SW480 (cell line): ENCODE measurements around the gene SELENOI.
"Not testable (repeated sequence)": the region's sequence is repeated elsewhere in the genome, so short reads cannot be mapped to it uniquely, and the experiment has no call there.

ENCODE experiments used
- DNase-seq: peaks from one replicate; pipeline ENCODE4 v3.0.0-alpha.2; 2016; ENCODE audit warnings: low spot score

The SELENOI gene

DNA sequence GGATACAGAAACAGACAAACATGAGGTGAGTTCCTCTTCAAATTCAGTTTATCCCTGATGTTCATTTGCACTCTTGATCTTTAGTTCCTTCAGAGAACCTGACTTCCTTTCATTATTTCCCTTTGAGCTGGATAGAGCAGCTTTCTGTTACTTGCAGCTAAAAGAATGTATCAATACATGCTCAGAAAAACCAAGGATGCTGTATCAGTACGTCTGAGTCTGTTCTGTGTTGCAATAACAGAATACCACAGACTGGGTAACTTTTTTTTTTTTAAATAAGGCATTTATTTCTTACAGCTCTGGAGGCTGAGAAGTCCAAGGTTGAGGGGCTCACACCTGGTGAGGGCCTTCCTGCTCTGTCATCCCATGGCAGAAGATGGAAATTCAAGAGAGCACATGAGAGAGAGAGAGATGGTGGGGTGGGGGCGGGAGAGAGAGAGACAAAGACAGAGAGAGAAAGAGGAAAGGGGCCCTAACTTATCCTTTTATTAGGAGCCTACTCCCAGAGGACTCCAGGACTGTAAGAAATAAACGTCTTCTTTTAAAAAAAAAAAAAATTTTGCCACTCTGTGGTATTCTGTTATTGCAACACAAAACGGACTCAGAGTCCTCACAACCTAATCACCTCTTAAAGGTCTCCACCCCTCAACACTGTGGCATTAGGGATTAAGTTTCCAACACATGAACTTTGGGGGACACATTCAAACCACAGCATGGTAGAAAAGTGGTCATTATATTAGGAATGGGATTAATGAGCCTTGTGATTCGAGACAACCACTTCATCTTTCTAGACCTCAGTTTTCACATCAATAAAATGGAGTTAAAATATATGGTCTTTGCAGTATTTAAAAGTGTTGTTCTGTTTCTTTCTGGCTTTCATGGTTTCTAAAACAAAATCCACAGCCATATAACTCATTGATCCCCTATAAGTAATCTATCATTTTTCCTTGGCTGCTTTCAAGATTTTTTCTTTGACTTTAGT lies 18.4 kb upstream of the SELENOI start:
- DNase-seq: no peak

DNA sequence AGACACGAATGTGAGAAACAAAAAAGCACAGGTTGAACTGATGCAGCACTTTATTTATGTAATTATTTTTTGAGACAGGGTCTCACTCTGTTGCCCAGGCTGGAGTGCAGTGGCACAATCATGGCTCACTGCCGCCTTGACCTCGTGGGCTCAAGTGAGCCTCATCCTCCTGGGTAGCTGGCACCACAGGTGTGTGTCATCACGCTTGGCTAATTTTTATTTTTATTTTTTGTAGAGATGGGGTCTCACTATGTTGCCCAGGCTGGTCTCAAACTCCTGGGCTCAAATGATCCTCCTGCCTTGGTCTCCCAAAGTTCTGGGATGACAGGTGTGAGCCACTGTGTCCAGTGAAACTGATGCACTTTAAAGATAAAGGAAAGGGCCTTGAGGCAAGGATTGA lies 16.9 kb upstream of the SELENOI start:
- DNase-seq: not testable (repeated sequence)

- peak; percentile 85 for DNase-seq
Observed at GRCh38 chr2:26330114-26330549, 15.8 kb upstream of the SELENOI start.

DNA sequence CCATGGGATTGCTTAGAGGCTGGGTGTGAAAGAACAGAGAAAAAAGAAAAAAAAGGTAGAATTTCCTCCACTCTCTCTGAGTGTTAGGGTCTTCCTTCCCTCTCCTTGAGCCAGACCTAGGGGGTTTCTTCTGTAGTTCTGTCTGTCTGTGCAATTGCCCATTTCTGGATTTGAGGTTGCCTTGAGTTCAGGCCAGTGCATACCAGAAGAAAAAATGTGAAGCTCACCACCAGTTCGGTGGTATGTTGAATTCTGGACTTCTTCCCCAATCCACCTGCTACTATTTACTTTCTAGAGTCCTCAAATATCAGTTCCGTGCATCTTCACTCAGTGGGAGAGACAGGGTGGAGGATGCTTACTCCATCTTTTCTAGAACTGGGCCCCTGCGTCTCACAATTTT lies 15.3 kb upstream of the SELENOI start:
- no peak for DNase-seq

DNA sequence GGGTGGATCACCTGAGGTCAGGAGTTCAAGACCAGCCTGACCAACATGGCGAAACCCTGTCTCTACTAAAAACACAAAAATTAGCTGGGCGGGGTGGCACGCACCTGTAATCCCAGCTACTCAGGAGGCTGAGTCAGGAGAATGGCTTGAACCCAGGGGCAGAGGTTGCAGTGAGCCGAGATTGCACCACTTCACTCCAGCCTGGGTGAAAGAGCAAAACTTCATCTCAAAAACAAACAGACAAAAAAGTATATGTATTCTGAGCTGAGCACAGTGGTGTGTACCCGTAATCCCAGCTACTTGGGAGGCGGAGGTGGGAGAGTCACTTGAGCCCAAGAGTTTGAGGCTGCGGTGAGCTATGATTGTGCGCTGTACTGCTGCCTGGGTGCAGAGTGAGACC lies 14.6 kb upstream of the SELENOI start:
- not testable (repeated sequence) for DNase-seq

DNA sequence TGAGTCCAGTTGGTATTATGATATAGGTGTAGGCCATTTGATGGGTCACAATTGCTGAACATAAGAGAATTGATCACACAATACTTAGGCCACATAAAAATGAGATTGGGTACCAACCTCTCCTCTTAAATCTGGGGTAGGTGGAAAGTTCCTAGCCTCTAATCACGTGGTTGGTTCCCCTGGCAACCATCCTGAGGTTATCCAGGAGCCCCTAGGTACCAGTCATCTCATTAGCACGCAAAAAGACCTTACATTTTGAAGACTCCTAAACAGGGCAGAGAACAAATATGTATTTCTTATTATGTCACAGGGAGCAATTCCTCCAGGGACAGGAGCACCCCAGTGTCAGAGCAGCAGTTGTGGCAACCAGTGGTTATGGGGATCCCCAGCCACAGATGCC lies 12.7 kb upstream of the SELENOI start:
- peak; percentile 30 for DNase-seq

DNA sequence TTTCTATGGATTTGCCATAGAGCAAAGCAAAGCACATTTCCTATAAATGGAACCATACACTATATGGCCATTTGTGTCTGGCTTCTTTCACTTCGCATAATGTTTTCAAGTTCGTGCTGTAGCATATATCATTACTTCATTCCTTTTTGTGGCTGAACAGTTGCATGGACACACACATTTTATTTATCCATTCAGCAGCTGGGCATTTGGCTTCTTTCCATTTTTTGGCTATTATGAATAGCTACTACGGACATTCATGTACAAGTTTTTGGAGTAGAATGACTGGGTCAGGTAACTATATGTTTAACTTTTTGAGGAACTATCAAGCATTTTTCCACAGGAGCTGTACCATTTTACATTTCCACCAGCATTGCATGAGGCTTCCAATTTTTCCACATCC lies 10.7 kb upstream of the SELENOI start:
- no peak for DNase-seq

GRCh38 chr2:26336719-26337118 lies 9.2 kb upstream of the SELENOI start:
- no peak for DNase-seq

GRCh38 chr2:26337298-26337697 lies 8.6 kb upstream of the SELENOI start:
- no peak for DNase-seq

DNA sequence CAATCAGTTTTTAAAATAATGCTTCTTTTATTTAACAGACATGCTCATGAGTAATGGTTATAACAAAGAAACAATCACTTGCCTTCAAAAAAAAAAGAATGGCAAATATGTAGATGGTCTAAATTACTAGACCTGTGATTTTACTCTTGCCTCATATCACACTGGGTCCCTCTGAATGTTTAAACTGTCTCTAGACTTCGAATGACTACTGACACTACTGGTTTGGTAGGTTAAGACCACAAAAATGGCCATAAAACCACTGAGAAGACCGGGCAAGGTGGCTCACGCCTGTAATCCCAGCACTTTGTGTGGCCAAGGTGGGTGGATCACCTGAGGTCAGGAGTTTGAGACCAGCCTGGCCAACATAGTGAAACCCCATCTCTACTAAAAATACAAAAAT lies 5.1 kb upstream of the SELENOI start:
- no peak for DNase-seq

- DNase-seq: peak; percentile 49
Observed at GRCh38 chr2:26344581-26345282, 1.2 kb upstream of the SELENOI start.

GRCh38 chr2:26345283-26345544 lies 729 bp upstream of the SELENOI start:
- no peak for DNase-seq

GRCh38 chr2:26346454-26347053 lies 611 bp downstream of the SELENOI start, which contains the start of gene ADGRF3:
Gene ADGRF3 (minus strand): TSS chr2:26346789. CDS start chr2:26346234, 555 bp downstream.
- peak; percentile 86 for DNase-seq

DNA sequence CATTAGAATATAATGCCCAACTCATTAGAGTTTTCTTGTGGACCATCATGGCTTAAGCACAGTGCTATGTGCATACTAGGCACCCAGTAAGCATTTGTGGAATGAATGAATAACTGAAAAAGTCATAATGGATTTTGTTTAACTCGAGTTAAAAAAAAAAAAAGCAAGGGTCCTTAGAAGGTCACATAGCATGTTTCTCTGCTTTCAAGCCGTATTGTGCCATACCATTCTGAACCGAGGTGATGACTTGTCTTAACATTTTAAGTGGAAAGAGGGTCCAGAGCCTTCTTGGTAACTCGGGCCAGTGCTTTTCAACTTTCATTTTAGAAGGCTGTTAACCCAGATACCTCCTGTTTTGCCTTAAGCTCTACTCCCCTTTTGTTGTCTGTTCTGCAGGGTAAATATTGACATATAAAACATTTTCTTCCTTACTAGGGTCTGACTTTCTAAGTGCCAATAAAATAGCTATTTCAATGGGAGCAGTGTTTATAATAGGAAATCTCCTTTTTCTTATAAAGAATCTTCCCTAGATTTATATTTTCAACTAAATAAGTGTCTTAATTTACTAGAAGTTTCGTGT lies 1.4 kb downstream of the SELENOI start:
- no peak for DNase-seq

DNA sequence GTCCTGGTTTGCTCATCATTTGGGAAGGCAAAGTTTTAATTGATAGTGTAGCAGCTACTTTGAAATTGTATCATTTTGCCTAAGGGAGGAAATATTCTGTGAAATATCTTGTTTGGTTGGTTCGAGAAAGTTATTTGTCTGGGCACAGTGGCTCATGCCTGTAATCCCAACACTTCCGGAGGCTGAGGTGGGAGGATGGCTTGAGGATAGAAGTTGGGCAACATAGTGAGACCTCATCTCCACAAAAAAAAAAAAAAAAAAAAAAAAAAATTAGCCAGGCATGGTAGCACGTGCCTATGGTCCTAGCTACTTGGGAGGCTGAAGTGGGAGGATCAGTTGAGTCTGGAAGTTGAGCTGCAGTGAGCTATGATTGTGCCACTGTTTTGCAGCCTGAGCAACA lies 3.7 kb downstream of the SELENOI start:
- DNase-seq: no peak

- no peak for DNase-seq
Observed at GRCh38 chr2:26351375-26352090, 5.6 kb downstream of the SELENOI start.

DNA sequence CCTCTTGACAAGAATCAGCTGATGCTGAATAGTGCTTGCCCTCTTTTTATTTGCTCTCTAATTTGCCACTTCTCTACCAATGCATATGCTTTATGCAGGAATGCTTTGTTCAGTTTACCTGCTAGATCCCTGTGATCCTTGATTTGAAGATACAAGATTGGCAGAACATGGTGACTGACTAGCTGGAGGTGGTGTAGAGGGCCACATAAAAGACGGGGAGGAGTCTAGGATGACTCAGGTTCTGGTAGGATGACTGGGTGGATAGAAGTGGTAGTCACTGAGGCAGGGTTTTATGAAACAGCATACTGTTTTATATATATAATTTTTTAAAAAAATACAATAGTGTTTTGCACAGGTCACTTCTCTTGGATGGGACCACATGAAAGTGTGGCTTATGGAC lies 6.9 kb downstream of the SELENOI start:
- peak; percentile 51 for DNase-seq

DNA sequence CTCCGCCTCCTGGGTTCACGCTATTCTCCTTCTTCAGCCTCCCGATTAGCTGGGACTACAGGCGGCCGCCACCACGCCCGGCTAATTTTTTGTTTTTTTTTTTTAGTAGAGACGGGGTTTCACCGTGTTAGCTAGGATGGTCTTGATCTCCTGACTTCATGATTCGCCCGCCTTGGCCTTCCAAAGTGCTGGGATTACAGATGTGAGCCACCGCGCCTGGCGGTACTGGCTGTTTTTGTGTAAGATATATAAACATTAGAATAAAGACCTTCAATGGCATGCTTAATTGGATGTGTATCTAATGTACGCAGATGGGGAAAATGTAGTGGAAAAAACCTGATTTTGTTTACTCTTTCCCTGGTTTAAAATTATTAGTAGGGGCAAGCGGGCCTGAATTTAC lies 8.5 kb downstream of the SELENOI start:
- not testable (repeated sequence) for DNase-seq

DNA sequence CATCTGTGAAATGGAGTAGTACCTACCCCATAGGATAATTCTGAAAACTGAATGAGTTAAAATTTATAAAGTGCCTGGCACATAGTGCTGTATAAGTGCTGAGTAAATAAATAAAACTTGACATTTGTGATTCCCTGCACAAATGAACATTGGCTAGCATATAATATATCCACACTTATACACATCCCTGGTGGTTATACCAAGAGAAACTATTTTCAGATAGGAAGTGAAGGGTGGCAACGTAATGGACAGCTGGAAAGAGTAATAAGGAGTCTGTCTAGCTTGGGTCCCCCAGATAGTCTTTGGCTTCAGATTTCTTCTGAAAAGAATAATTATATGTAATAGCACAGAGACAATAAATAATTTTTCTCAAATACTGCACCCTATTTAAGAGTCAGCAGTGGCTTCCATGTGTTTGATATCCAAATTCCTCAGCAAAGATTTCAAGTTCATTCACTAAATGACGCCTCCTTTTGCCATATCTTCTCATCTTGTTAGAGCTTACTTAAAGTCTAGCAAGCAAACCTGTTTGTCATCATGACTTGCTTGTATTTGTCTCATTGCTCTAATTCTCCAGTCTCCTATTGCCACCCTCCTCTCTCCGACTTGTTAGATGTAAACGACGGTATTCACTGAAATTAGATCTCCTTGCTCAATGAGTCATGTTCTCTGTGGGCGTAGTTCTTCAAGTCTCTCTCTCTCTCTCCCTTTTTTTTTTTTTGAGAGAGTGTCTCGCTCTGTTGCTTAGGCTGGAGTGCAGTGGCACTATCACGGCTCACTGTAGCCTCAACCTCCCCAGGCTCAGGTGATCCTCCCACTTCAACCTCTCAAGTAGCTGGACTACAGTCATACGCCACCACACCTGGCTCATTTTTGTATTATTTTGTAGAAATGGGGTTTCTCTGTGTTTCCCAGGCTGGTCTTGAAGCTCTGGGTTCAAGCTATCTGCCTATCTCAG lies 9.4 kb downstream of the SELENOI start:
- DNase-seq: peak; percentile 89

- no peak for DNase-seq
Observed at GRCh38 chr2:26356111-26356510, 10.2 kb downstream of the SELENOI start.

GRCh38 chr2:26356771-26357170 lies 10.8 kb downstream of the SELENOI start:
- no peak for DNase-seq
